ENCODE results near the gene TMEM181. TPM values are rescaled to one million over a fixed set of nuclear protein-coding genes. Genes with fewer than 3 reads are reported as not detected.

Gene TMEM181
- total and polyA plus RNA-seq, 2 donors (not counting 1 experiment from before 2014, with no cell fraction given): 35.6 to 36.0 TPM

DNA sequence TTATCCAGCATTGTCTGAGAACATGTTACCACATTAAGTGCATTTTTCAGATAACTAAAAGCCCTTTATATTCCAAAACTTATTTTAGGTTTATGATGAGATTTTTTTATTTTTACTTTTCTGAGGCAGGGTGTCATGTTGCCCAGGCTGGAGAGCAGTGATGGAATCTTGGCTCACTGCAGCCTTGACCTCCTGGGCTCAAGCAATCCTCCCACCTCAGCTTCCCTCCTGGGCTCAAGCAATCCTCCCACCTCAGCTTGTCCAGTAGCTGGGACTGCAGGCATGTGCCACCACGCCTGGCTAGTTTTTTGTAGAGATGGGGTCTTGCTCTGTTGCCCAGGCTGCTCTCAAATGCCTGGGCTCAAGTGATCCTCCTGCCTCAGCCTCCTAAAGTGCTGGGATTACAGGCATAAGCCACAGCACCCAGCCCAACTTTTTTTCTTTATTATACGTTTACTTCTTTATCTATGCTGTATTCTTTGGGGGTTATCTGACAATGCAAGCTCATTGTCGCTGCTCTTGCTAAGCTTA lies 78.5 kb downstream of the TMEM181 start:
- H3K9ac ChIP-seq (ENCODE audit: insufficient read depth, low read length): no peak overlapping the region
- no peak for TF ChIP-seq EZH2 (IDR thresholded peaks at IDR 0.05; ENCODE audit: low read length, missing control alignments)
- TF ChIP-seq, protein P1, sequence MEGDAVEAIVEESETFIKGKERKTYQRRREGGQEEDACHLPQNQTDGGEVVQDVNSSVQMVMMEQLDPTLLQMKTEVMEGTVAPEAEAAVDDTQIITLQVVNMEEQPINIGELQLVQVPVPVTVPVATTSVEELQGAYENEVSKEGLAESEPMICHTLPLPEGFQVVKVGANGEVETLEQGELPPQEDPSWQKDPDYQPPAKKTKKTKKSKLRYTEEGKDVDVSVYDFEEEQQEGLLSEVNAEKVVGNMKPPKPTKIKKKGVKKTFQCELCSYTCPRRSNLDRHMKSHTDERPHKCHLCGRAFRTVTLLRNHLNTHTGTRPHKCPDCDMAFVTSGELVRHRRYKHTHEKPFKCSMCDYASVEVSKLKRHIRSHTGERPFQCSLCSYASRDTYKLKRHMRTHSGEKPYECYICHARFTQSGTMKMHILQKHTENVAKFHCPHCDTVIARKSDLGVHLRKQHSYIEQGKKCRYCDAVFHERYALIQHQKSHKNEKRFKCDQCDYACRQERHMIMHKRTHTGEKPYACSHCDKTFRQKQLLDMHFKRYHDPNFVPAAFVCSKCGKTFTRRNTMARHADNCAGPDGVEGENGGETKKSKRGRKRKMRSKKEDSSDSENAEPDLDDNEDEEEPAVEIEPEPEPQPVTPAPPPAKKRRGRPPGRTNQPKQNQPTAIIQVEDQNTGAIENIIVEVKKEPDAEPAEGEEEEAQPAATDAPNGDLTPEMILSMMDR (conservative IDR thresholded peaks at IDR 0.05 in 1 of 2, IDR thresholded peaks at IDR 0.05 in 1 of 2; ENCODE audit: low read depth in 1 of 2, low read length in 2 of 2): no peak
- peak in 1 of 2 donors; percentile 15 for DNase-seq (ENCODE audit: low read depth in 2 of 2)
- no peaks in the 10 kb centered on the region for H3K9me3 ChIP-seq (ENCODE audit: control insufficient read depth, insufficient read depth, low read depth, low read length)
- no peaks in the 10 kb centered on the region for H3K27me3 ChIP-seq (ENCODE audit: control insufficient read depth, insufficient read depth, low read length)
- H4K20me1 ChIP-seq (ENCODE audit: control insufficient read depth, extremely low read depth, insufficient read depth, low read length): no peaks in the 10 kb centered on the region
- no peak overlapping the region for H3K4me2 ChIP-seq (ENCODE audit: extremely low read depth, insufficient read depth, low read length)
- H3K4me1 ChIP-seq (ENCODE audit: control insufficient read depth, extremely low read depth, insufficient read depth, low read length): peaks cover 9% of the 10 kb centered on the region
- H3K27ac ChIP-seq (ENCODE audit: insufficient read depth, low read length): no peak overlapping the region
- peaks cover 4% of the 10 kb centered on the region for H3K36me3 ChIP-seq (ENCODE audit: control insufficient read depth, insufficient read depth, low read length)
- H2AFZ ChIP-seq (ENCODE audit: low read length): no peak overlapping the region
- H3K4me3 ChIP-seq (replicated peaks in 1 of 4; ENCODE audit: control extremely low read depth in 1 of 4, insufficient read depth in 1 of 4, low read depth in 3 of 4, low read length in 4 of 4): no peak overlapping the region
- peaks cover 52% of the 10 kb centered on the region for H3K79me2 ChIP-seq (ENCODE audit: control insufficient read depth, insufficient read depth, low read length)

DNA sequence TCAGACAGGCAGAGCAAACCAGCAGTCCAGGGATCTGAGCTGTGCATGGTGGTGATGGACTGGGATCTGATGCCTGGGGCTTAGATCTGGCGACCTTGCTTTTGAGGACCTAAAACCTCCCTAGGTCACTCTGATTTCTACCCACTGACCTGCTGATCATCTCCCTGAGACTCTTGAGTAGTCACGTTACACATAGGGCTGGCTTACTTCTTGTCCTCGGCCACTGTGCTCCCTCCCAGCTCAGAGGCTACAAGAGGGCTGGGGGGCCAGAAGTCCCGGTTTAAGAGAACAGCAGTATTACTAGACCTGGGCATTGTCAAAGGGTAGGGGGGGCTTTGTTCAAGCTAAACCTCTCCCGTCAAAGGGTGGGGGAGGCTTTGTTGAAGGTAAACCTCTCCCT lies 79.2 kb downstream of the TMEM181 start:
- H3K4me2 ChIP-seq (ENCODE audit: extremely low read depth, insufficient read depth, low read length): no peak overlapping the region
- no peaks in the 10 kb centered on the region for H3K27me3 ChIP-seq (ENCODE audit: control insufficient read depth, insufficient read depth, low read length)
- no peak for TF ChIP-seq EZH2 (IDR thresholded peaks at IDR 0.05; ENCODE audit: low read length, missing control alignments)
- TF ChIP-seq, protein P1 (conservative IDR thresholded peaks at IDR 0.05 in 1 of 2, IDR thresholded peaks at IDR 0.05 in 1 of 2; ENCODE audit: low read depth in 1 of 2, low read length in 2 of 2): no peak
- peaks cover 4% of the 10 kb centered on the region for H3K36me3 ChIP-seq (ENCODE audit: control insufficient read depth, insufficient read depth, low read length)
- no peaks in the 10 kb centered on the region for H3K9me3 ChIP-seq (ENCODE audit: control insufficient read depth, insufficient read depth, low read depth, low read length)
- peaks cover 9% of the 10 kb centered on the region for H3K4me1 ChIP-seq (ENCODE audit: control insufficient read depth, extremely low read depth, insufficient read depth, low read length)
- no peak for DNase-seq (ENCODE audit: low read depth in 2 of 2)
- H4K20me1 ChIP-seq (ENCODE audit: control insufficient read depth, extremely low read depth, insufficient read depth, low read length): no peaks in the 10 kb centered on the region
- H3K9ac ChIP-seq (ENCODE audit: insufficient read depth, low read length): no peak overlapping the region
- H3K4me3 ChIP-seq (replicated peaks in 1 of 4; ENCODE audit: control extremely low read depth in 1 of 4, insufficient read depth in 1 of 4, low read depth in 3 of 4, low read length in 4 of 4): no peak overlapping the region
- no peak overlapping the region for H3K27ac ChIP-seq (ENCODE audit: insufficient read depth, low read length)
- peaks cover 58% of the 10 kb centered on the region for H3K79me2 ChIP-seq (ENCODE audit: control insufficient read depth, insufficient read depth, low read length)
- no peak overlapping the region for H2AFZ ChIP-seq (ENCODE audit: low read length)

DNA sequence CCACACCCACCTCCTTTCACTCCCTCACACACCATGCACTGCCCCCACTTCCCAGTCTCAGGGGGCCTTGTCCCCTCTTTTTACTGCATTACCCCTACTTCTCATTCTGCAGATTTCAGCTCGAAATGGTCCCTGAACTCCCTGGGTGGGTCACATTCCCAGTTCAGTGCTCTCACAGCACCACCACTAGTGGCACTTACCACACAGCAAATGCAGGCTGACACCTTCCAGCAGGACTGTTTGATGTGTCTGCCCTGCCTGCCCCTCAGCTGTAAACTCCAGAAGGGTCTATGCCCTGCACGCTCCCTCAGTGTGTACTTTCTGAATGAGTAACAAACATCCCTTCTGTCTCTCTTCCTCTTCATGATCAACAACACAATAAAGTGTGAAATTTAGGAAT lies 80.6 kb downstream of the TMEM181 start:
- Histone ChIP-seq H3K9ac (ENCODE audit: insufficient read depth, low read length) (no peak overlapping the region), H3K4me3 (replicated peaks in 1 of 4; ENCODE audit: control extremely low read depth in 1 of 4, insufficient read depth in 1 of 4, low read depth in 3 of 4, low read length in 4 of 4) (no peak overlapping the region), H3K27me3 (ENCODE audit: control insufficient read depth, insufficient read depth, low read length) (no peaks in the 10 kb centered on the region), H4K20me1 (ENCODE audit: control insufficient read depth, extremely low read depth, insufficient read depth, low read length) (no peaks in the 10 kb centered on the region), H3K36me3 (ENCODE audit: control insufficient read depth, insufficient read depth, low read length) (peaks cover 4% of the 10 kb centered on the region), H3K27ac (ENCODE audit: insufficient read depth, low read length) (no peak overlapping the region), H3K79me2 (ENCODE audit: control insufficient read depth, insufficient read depth, low read length) (peaks cover 63% of the 10 kb centered on the region), H2AFZ (ENCODE audit: low read length) (no peak overlapping the region), H3K9me3 (ENCODE audit: control insufficient read depth, insufficient read depth, low read depth, low read length) (no peaks in the 10 kb centered on the region), H3K4me1 (ENCODE audit: control insufficient read depth, extremely low read depth, insufficient read depth, low read length) (peaks cover 12% of the 10 kb centered on the region), H3K4me2 (ENCODE audit: extremely low read depth, insufficient read depth, low read length) (no peak overlapping the region)
- TF ChIP-seq EZH2 (IDR thresholded peaks at IDR 0.05; ENCODE audit: low read length, missing control alignments): no peak
- TF ChIP-seq, protein P1 (conservative IDR thresholded peaks at IDR 0.05 in 1 of 2, IDR thresholded peaks at IDR 0.05 in 1 of 2; ENCODE audit: low read depth in 1 of 2, low read length in 2 of 2): no peak
- DNase-seq (ENCODE audit: low read depth in 2 of 2): no peak

Measured in fibroblast of lung (primary cell).